ENCODE measurements around the gene PEX6.
A peak's percentile ranks its signal among the peaks of the same experiment; 100 is the strongest.

The PEX6 gene, protein sequence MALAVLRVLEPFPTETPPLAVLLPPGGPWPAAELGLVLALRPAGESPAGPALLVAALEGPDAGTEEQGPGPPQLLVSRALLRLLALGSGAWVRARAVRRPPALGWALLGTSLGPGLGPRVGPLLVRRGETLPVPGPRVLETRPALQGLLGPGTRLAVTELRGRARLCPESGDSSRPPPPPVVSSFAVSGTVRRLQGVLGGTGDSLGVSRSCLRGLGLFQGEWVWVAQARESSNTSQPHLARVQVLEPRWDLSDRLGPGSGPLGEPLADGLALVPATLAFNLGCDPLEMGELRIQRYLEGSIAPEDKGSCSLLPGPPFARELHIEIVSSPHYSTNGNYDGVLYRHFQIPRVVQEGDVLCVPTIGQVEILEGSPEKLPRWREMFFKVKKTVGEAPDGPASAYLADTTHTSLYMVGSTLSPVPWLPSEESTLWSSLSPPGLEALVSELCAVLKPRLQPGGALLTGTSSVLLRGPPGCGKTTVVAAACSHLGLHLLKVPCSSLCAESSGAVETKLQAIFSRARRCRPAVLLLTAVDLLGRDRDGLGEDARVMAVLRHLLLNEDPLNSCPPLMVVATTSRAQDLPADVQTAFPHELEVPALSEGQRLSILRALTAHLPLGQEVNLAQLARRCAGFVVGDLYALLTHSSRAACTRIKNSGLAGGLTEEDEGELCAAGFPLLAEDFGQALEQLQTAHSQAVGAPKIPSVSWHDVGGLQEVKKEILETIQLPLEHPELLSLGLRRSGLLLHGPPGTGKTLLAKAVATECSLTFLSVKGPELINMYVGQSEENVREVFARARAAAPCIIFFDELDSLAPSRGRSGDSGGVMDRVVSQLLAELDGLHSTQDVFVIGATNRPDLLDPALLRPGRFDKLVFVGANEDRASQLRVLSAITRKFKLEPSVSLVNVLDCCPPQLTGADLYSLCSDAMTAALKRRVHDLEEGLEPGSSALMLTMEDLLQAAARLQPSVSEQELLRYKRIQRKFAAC

GRCh38 chr6:42978839-42979522 is at the start of gene PEX6:
Gene PEX6, minus strand, starts transcription at chr6:42979181. Its CDS starts 31 bp downstream, at chr6:42979150.
- DNase-seq: peak; percentile 54 to 81

- DNase-seq: no peak
These were observed 47.4 kb upstream of the PEX6 start for GRCh38 chr6:43026365-43026764.

DNA sequence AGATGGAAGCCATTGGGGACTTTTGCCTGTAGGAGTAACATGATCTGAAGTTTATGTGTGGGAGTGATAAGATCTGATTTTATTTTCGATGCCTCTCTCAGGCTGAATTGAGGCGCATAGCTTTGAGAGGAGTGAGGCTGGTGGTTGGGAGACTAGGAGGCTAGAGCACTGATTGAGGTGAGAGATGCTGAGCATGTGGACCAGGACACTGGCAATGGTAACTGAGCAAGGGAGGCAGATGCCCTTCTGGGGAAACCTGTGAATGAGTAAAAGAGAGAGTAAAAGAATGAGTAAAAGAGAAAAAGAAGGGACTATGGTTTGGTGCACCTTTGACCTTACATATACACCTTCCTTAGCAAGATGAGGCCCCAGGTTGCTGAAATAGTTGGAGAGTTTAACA is 45.5 kb upstream of the PEX6 start:
- no peak for DNase-seq

GRCh38 chr6:43021270-43022047 is 42.5 kb upstream of the PEX6 start, which contains the start of gene RRP36:
Gene RRP36, plus strand, starts transcription at chr6:43021623. Its CDS starts 32 bp downstream, at chr6:43021655.
- peak; percentile 61 to 64 for DNase-seq

- no peak for DNase-seq
These were observed 41.9 kb upstream of the PEX6 start for GRCh38 chr6:43020847-43021246.

- no peak for DNase-seq
These were observed 41.2 kb upstream of the PEX6 start for GRCh38 chr6:43020052-43020705.

GRCh38 chr6:43019152-43019551 is 40.2 kb upstream of the PEX6 start:
- DNase-seq: no peak

DNA sequence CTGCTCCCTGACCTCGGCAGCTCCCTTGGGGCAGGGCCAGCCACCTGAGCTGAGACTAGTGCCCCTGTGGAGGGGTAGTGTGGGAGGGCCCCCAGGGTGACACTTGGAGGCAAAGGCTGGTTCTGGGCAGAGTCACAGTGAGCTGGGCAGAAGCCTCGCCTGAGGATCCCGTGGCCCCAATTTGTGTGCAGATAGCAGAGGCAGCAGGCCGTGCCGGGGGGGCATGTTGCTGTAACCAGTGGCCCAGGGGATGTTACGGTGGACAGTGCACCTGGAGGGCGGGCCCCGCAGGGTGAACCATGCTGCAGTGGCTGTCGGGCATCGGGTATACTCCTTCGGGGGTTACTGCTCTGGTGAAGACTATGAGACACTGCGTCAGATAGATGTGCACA is 38.0 kb upstream of the PEX6 start:
- DNase-seq: no peak

DNA sequence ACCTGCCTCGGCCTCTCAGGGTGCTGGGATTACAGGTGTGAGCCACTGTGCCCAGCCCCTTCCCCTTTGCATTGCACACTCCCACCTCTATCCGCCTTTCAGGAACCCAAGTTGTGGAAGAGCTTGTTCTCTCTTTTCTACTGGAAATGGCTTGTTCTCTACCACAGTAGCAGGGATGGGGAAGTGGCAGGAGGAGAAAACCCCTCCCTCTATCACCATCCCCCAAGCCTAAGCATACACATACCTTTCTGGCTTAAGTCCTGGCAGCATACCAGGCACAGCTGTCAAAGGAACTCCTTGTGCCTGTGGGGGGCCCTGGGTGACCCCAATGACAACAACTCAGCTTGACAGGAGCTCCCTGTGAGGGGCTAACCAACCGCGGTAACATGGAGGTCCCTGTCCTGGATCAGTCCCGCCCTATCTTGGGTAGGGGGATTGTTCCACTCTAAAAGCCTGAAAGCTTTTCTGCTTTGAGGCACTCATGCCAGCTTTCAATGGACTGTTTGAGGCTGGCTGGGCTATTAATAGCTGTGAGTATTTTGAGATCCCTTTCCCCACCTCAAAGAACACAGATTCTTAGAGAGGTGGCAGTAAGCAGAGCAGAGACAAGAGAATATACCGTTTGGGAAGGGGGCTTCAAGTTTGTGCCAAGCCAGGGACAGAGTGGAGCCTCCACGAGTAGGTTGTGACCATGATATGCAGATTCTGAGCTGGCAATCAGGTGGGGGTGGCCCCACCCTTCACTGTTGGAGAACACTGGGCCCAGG is 37.4 kb upstream of the PEX6 start:
- no peak for DNase-seq

DNA sequence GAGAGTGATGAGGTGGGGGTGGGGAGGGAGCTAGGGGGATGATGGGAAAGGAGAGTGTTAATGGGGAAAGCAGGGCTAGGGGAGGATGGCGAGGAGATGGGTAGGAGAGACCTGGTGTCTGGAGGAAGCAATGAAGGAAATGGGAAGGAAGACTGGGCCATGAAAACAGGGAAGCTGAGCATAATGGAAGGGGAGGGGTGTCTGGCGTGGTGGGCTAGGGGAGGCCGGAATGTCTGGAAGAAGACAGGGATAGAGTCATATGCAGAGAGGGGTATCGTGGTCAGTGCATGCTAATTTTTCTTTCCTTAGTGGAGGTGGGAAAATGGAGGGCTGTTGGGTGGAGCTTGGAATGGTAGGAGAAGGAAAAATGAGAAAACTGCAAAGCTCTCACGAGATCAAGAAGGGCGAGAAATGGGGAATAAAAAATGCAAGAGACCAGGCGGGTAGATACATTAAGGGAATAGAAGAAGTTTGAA is 35.5 kb upstream of the PEX6 start:
- no peak for DNase-seq

DNA sequence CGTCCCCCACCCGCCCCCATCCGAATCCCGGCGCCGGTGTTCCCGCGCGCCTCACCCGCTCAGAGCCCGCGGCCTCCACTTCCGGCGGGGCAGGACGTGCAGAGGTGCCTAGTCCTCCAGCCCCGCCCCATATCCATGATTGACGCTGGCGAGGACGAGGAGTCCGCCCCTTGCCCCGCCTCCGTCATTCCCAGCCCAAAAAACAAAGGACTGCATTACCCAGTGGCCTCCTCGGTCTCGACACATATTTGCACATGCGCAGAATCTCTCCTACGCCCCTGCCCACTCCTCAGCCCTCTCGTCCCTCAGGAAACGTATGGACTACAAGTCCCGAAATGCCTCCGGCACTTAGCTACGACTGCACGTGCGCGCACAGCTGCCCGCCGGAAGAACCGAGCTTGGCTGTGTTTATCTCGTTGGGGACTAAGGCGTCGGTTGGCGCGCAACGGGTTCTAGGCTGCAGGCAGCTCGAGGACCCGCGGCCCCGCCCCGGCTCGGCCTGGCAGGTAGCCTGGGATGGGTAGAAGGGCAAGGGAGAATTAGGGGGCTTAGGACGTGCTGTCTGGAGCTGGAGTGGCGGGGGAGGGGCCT is 35.0 kb upstream of the PEX6 start, which contains the start of the genes KLHDC3 and MEA1:
KLHDC3 (plus strand) TSS at position 407 of the 591 bp plus-strand sequence. CDS start 2,944 bp downstream, outside the sequence.
MEA1 (minus strand) TSS at position 104 of the 591 bp plus-strand sequence. CDS start 133 bp downstream, outside the sequence.
- peak; percentile 99 for DNase-seq

GRCh38 chr6:43013097-43013842 is 34.3 kb upstream of the PEX6 start:
- DNase-seq: no peak

DNA sequence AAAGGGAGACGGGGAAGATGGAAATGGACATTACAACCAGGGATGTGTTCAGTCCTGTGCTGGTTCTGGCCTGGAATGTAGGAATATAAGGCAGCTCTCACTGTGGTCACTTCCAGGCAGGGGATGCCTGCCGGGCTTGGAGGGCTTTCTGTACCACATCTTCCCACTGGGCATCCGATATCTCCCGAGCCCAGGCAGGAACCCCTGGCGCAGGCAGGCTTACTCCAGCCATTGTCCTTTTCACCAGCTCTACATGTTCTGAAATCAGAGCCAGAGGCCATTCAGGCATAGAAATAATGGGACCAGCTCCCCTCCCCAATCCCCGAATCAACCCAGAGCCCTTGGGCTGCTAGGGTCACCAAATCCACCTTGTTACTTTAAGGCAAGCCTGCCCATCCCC is 33.4 kb upstream of the PEX6 start:
- no peak for DNase-seq

DNA sequence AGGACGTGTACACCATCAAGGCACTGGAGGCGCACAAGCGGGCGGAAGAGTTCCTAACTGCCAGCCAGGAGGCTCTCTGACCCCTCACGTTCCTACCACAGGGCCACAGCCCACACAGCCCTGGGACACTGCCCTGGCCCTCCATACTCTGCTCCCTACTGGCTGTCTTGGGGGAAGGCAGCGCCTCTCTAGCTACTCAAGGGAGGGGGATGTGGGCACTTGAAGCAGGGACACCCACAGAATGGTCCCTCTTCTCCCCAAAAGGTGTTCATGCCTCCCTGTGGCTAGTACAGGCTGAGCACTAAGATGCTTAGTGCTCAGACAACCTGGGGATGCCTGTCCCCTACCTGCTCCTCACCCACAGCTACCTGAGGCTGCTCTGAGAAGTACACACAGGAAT is 32.2 kb upstream of the PEX6 start:
- DNase-seq: no peak

DNA sequence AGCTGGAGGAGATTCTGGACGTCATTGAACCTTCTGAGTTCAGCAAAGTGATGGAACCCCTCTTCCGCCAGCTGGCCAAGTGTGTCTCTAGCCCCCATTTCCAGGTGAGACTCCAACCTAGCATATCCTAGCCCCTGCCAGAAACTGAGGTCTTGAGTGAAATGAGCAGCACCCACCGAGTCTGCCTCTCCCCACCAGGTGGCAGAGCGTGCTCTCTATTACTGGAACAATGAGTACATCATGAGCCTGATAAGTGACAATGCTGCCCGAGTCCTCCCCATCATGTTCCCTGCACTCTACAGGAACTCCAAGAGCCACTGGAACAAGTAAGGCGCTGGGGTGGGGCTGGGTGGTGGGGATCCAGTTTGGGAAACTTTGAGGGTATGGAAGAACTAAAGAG is 30.1 kb upstream of the PEX6 start:
- peak; percentile 12 to 50 for DNase-seq

DNA sequence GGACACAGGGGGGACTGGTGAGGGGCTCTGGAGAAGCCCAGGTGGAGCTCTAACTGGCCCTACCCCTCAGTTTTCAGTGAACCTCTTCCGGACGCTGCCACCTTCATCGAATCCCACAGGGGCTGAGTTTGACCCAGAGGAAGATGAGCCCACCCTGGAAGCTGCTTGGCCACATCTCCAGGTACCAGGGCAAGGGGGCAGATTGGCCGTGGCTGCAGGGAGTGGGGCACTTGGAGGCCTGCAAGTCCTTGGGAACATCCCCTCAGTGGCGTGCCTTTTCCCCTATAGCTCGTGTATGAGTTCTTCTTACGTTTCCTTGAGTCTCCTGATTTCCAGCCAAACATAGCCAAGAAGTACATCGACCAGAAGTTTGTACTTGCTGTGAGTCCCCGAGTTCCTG is 28.1 kb upstream of the PEX6 start:
- no peak for DNase-seq

- no peak for DNase-seq
These were observed 27.3 kb upstream of the PEX6 start for GRCh38 chr6:43006251-43006650.

DNA sequence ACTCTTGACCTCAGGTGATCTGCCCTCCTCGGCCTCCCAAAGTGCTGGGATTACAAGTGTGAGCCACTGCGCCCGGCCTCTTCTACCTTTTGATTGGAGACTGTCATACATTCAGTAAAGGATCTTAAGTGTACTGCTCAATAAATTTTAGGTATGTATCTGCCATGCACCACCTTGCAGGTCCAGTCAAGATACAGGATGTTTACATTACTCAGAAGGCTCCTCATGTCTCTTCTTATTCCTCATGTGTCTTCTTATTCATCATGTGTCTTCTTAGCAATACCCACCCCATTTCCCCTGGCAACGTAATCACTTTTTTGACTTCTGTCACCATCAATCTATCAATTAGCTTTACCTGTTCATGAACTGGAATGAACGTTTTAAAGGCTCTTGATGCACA is 26.9 kb upstream of the PEX6 start:
- no peak for DNase-seq

- DNase-seq: no peak
These were observed 22.9 kb upstream of the PEX6 start for GRCh38 chr6:43001843-43002242.

All from NCI-H1930 (cell line).